Measurements from ENCODE around the gene TENM4.

DNA sequence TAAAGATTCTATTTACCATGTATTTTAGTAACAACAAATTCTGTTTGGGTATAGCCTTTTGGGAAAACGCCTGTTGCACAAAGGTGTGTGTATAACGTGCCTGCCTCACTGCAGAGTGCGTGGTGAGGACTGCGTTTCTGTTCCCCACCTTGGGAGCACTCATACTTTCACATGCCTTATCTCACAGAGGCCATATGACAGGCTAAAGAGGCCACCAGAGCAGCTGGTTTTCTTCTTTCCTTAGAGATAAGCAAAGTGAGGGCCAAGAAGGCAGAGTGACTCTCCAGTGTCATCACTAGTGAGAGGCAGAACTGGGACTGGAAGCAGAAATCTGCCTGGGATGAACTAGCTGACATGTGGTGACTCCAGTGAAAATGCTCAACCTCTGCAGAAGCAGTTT, 497.0 kb downstream of the TENM4 start:
- TF ChIP-seq, protein P1, sequence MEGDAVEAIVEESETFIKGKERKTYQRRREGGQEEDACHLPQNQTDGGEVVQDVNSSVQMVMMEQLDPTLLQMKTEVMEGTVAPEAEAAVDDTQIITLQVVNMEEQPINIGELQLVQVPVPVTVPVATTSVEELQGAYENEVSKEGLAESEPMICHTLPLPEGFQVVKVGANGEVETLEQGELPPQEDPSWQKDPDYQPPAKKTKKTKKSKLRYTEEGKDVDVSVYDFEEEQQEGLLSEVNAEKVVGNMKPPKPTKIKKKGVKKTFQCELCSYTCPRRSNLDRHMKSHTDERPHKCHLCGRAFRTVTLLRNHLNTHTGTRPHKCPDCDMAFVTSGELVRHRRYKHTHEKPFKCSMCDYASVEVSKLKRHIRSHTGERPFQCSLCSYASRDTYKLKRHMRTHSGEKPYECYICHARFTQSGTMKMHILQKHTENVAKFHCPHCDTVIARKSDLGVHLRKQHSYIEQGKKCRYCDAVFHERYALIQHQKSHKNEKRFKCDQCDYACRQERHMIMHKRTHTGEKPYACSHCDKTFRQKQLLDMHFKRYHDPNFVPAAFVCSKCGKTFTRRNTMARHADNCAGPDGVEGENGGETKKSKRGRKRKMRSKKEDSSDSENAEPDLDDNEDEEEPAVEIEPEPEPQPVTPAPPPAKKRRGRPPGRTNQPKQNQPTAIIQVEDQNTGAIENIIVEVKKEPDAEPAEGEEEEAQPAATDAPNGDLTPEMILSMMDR (IDR thresholded peaks at IDR 0.05), result no peak
- TF ChIP-seq, protein P2, sequence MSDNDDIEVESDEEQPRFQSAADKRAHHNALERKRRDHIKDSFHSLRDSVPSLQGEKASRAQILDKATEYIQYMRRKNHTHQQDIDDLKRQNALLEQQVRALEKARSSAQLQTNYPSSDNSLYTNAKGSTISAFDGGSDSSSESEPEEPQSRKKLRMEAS (IDR thresholded peaks at IDR 0.05), result no peak
- no peak for TF ChIP-seq CBX8 (IDR thresholded peaks at IDR 0.05)
- TF ChIP-seq POLR2A (IDR thresholded peaks at IDR 0.05; ENCODE audit: low read length), result no peak
- TF ChIP-seq, protein P3, sequence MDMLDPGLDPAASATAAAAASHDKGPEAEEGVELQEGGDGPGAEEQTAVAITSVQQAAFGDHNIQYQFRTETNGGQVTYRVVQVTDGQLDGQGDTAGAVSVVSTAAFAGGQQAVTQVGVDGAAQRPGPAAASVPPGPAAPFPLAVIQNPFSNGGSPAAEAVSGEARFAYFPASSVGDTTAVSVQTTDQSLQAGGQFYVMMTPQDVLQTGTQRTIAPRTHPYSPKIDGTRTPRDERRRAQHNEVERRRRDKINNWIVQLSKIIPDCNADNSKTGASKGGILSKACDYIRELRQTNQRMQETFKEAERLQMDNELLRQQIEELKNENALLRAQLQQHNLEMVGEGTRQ (IDR thresholded peaks at IDR 0.05), result no peak
- TF ChIP-seq, protein P4, sequence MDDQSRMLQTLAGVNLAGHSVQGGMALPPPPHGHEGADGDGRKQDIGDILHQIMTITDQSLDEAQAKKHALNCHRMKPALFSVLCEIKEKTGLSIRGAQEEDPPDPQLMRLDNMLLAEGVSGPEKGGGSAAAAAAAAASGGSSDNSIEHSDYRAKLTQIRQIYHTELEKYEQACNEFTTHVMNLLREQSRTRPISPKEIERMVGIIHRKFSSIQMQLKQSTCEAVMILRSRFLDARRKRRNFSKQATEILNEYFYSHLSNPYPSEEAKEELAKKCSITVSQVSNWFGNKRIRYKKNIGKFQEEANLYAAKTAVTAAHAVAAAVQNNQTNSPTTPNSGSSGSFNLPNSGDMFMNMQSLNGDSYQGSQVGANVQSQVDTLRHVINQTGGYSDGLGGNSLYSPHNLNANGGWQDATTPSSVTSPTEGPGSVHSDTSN (IDR thresholded peaks at IDR 0.05), result no peak
- no peak for TF ChIP-seq MAFK (IDR thresholded peaks at IDR 0.05; ENCODE audit: partially characterized antibody)
- no peak for TF ChIP-seq EP300 (IDR thresholded peaks at IDR 0.05)
- TF ChIP-seq HEYL (CRISPR knock-in tag; IDR thresholded peaks at IDR 0.05), result no peak
- TF ChIP-seq RFX5 (IDR thresholded peaks at IDR 0.05), result no peak
- TF ChIP-seq, protein P5, sequence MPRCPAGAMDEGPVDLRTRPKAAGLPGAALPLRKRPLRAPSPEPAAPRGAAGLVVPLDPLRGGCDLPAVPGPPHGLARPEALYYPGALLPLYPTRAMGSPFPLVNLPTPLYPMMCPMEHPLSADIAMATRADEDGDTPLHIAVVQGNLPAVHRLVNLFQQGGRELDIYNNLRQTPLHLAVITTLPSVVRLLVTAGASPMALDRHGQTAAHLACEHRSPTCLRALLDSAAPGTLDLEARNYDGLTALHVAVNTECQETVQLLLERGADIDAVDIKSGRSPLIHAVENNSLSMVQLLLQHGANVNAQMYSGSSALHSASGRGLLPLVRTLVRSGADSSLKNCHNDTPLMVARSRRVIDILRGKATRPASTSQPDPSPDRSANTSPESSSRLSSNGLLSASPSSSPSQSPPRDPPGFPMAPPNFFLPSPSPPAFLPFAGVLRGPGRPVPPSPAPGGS (IDR thresholded peaks at IDR 0.05), result no peak
- no peak for TF ChIP-seq POLR2AphosphoS2 (conservative IDR thresholded peaks at IDR 0.05; ENCODE audit: low read length)
